Erythroblast (primary cell): ENCODE measurements around the gene HSD11B1.

Experiments used
- GATA1 ChIP-seq: IDR thresholded peaks from 2 replicates; pipeline ENCODE4 v1.6.1; 2011; ENCODE audit warnings: low read depth, mild to moderate bottlenecking, control low read depth, low read length, moderate library complexity
- POLR2A ChIP-seq: IDR thresholded peaks from 2 replicates; pipeline ENCODE4 v1.6.1; 2011; ENCODE audit warnings: mild to moderate bottlenecking, low read length

DNA sequence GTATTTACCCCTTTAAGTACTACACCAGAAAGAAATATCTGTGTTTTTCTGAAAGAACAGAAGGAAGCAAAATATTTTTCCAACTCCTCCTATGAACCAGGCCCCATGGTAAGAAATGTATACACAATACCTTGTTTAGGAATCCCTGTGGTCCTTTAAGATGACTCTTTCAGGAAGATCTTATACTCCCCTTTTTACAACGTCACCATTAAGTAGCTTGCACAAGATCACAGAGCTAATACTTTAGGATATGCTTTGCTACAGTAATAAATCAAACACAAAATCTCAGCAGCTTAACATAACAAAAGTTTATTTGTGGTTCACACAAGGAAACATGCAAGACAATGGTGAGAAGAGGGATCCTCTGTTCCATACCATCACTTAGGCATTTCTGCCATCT lies 43.6 kb upstream of the HSD11B1 start:
- TF ChIP-seq POLR2A (no peak), GATA1 (no peak)
